ENCODE data around the gene MANEAL.
A peak's percentile ranks its signal among the peaks of the same experiment; 100 is the strongest.

MANEAL gene

GRCh38 chr1:37795340-37796125 is 1.9 kb downstream of the MANEAL start:
- Histone ChIP-seq H3F3A (ENCODE audit: insufficient read depth, low read length) (no peaks in the 10 kb centered on the region), H3K9ac (ENCODE audit: low read length) (no peak overlapping the region), H3K4me2 (ENCODE audit: low read length) (peak overlapping the region; percentile 63; the same call in 1 of the 2 replicates), H3K9me2 (ENCODE audit: low read depth, low read length) (no peaks in the 10 kb centered on the region), H3K27ac (ENCODE audit: low read depth, low read length, poor library complexity, severe bottlenecking) (no peak overlapping the region), H3K36me3 (ENCODE audit: insufficient read depth, low read length) (peaks cover 15% of the 10 kb centered on the region), H3K79me2 (ENCODE audit: insufficient read depth, low read length) (no peaks in the 10 kb centered on the region), H3K27me3 (ENCODE audit: insufficient read depth, low read length) (peaks cover 10% of the 10 kb centered on the region; the same call in 1 of the 2 replicates), H3K4me1 (ENCODE audit: insufficient read depth, low read length, severe bottlenecking) (peaks cover 8% of the 10 kb centered on the region), H2AFZ (ENCODE audit: low read length) (no peak overlapping the region), H3K4me3 (ENCODE audit: low read depth, low read length, poor library complexity, severe bottlenecking) (peak overlapping the region; percentile 55), H4K20me1 (ENCODE audit: insufficient read depth, low read length) (no peaks in the 10 kb centered on the region), H3K9me3 (ENCODE audit: low read length) (no peaks in the 10 kb centered on the region)
- TF ChIP-seq EZH2 (IDR thresholded peaks at IDR 0.05; ENCODE audit: borderline replicate concordance, low read length) (no peak), CTCF (IDR thresholded peaks at IDR 0.05; ENCODE audit: low read length) (no peak)

DNA sequence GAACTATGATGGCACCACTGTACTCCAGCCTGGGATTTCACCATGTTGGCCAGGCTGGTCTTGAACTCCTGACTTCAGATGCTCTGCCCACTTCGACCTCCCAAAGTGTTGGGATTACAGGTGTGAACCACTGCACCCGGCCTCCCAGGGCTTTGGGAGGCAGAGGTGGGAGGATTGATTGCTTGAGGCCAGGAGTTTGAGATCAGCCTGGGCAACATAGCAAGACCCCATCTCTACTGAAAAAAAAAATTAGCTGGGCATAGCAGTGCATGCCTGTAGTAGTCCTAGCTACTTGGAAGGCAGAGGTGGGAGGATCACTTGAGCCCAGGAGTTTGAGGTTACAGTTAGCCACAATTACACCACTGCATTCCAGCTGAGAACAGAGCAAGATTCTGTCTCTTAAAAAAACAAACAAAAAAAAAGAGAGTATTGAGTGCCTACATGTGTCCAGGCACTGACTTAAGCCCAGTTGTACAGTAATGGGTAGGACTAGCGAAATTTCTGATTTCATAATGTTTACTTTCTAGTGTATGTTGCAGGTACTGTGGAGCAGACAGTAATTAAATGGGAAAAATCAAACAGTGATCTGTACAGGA is 4.2 kb downstream of the MANEAL start:
- no peaks in the 10 kb centered on the region for H3K79me2 ChIP-seq (ENCODE audit: insufficient read depth, low read length)
- peaks cover 34% of the 10 kb centered on the region for H3K36me3 ChIP-seq (ENCODE audit: insufficient read depth, low read length)
- TF ChIP-seq CTCF (IDR thresholded peaks at IDR 0.05; ENCODE audit: low read length) (no peak), EZH2 (IDR thresholded peaks at IDR 0.05; ENCODE audit: borderline replicate concordance, low read length) (no peak)
- no peaks in the 10 kb centered on the region for H3K9me2 ChIP-seq (ENCODE audit: low read depth, low read length)
- H3K9me3 ChIP-seq (ENCODE audit: low read length), result no peaks in the 10 kb centered on the region
- H3K4me3 ChIP-seq (ENCODE audit: low read depth, low read length, poor library complexity, severe bottlenecking), result no peak overlapping the region
- H3K27ac ChIP-seq (ENCODE audit: low read depth, low read length, poor library complexity, severe bottlenecking), result no peak overlapping the region
- no peaks in the 10 kb centered on the region for H3F3A ChIP-seq (ENCODE audit: insufficient read depth, low read length)
- H3K4me1 ChIP-seq (ENCODE audit: insufficient read depth, low read length, severe bottlenecking), result peaks cover 8% of the 10 kb centered on the region
- no peak overlapping the region for H3K9ac ChIP-seq (ENCODE audit: low read length)
- no peak overlapping the region for H2AFZ ChIP-seq (ENCODE audit: low read length)
- no peaks in the 10 kb centered on the region for H4K20me1 ChIP-seq (ENCODE audit: insufficient read depth, low read length)
- H3K27me3 ChIP-seq (ENCODE audit: insufficient read depth, low read length), result peaks cover 6% of the 10 kb centered on the region; the same call in 1 of the 2 replicates
- H3K4me2 ChIP-seq (ENCODE audit: low read length), result no peak overlapping the region

DNA sequence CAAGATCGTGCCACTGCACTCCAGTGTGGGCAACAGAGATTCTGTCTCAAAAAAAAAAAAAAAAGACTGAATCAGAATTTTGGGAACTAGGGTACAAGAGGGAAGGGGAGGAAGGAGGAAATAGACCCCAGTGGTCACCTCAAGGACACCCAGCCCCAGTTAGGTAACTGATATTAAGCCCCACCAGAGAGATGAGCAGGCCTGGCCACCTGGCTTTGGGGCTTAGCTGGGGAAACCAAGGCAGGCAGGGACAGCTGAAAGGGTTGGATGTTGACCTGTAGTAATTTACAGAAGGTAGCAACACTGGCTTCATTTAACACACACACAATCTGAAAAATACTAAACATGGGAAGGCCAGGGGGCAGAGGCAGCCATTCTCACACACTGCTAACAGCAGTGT is 8.8 kb downstream of the MANEAL start:
- no peak overlapping the region for H3K9ac ChIP-seq (ENCODE audit: low read length)
- H2AFZ ChIP-seq (ENCODE audit: low read length), result no peak overlapping the region
- TF ChIP-seq CTCF (IDR thresholded peaks at IDR 0.05; ENCODE audit: low read length) (no peak), EZH2 (IDR thresholded peaks at IDR 0.05; ENCODE audit: borderline replicate concordance, low read length) (no peak)
- H3K4me2 ChIP-seq (ENCODE audit: low read length), result no peak overlapping the region
- H4K20me1 ChIP-seq (ENCODE audit: insufficient read depth, low read length), result no peaks in the 10 kb centered on the region
- H3K79me2 ChIP-seq (ENCODE audit: insufficient read depth, low read length), result peaks cover 7% of the 10 kb centered on the region
- H3K4me1 ChIP-seq (ENCODE audit: insufficient read depth, low read length, severe bottlenecking), result peaks cover 9% of the 10 kb centered on the region
- H3K9me3 ChIP-seq (ENCODE audit: low read length), result no peaks in the 10 kb centered on the region
- H3K36me3 ChIP-seq (ENCODE audit: insufficient read depth, low read length), result peaks cover 76% of the 10 kb centered on the region
- no peak overlapping the region for H3K27ac ChIP-seq (ENCODE audit: low read depth, low read length, poor library complexity, severe bottlenecking)
- no peaks in the 10 kb centered on the region for H3K9me2 ChIP-seq (ENCODE audit: low read depth, low read length)
- no peaks in the 10 kb centered on the region for H3K27me3 ChIP-seq (ENCODE audit: insufficient read depth, low read length)
- no peaks in the 10 kb centered on the region for H3F3A ChIP-seq (ENCODE audit: insufficient read depth, low read length)
- no peak overlapping the region for H3K4me3 ChIP-seq (ENCODE audit: low read depth, low read length, poor library complexity, severe bottlenecking)
